Fibroblast of villous mesenchyme (primary cell): Measurements from ENCODE around the gene PIP4K2A. TPM values are rescaled to one million over a fixed set of nuclear protein-coding genes. Genes with fewer than 3 reads are reported as not detected.

Source experiments
- DNase-seq: peaks from one replicate; pipeline ENCODE4 v3.0.0-alpha.2; 2010; ENCODE audit warnings: low read depth
- H3K4me3 ChIP-seq: 2 replicates; pipeline ENCODE4 v1.5.1; 2011; ENCODE audit warnings: low read depth, mild to moderate bottlenecking, low read length
- total RNA-seq: library from RNA; depleted of rRNA; stranded (reverse); fragments of >200 nt; gene quantifications from 2 replicates; pipeline ENCODE4 v1.2.3, GENCODE V29; 2012
- TF ChIP-seq, protein P1 (sequence below): IDR thresholded peaks from 2 replicates; pipeline ENCODE4 v1.5.1; 2012; ENCODE audit warnings: low read depth, mild to moderate bottlenecking, low read length; ENCODE audit not compliant: insufficient read depth

Gene PIP4K2A
- total RNA-seq, 1 donor = 35.8 TPM

DNA sequence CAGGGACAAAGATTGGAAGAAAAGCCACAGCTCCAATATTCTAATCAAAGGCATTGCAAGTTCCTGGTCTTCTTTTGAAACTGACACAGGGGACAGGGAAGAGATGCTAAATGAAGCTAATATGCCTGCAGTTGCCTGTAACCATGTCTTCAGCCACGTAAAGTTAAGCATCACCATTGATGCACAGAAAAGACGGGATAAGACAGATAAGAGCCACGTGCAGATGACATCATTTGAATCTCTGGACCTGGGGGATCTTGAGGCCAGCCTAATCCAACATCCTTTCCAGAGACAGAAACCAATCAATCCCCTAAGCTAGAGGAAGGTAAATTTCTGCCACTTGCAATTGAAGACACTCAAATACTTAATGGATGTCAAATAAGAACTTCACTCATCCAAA lies 93.4 kb downstream of the PIP4K2A start:
- TF ChIP-seq, protein P1, sequence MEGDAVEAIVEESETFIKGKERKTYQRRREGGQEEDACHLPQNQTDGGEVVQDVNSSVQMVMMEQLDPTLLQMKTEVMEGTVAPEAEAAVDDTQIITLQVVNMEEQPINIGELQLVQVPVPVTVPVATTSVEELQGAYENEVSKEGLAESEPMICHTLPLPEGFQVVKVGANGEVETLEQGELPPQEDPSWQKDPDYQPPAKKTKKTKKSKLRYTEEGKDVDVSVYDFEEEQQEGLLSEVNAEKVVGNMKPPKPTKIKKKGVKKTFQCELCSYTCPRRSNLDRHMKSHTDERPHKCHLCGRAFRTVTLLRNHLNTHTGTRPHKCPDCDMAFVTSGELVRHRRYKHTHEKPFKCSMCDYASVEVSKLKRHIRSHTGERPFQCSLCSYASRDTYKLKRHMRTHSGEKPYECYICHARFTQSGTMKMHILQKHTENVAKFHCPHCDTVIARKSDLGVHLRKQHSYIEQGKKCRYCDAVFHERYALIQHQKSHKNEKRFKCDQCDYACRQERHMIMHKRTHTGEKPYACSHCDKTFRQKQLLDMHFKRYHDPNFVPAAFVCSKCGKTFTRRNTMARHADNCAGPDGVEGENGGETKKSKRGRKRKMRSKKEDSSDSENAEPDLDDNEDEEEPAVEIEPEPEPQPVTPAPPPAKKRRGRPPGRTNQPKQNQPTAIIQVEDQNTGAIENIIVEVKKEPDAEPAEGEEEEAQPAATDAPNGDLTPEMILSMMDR = no peak
- DNase-seq = peak; percentile 37
- H3K4me3 ChIP-seq = no peak overlapping the region

DNA sequence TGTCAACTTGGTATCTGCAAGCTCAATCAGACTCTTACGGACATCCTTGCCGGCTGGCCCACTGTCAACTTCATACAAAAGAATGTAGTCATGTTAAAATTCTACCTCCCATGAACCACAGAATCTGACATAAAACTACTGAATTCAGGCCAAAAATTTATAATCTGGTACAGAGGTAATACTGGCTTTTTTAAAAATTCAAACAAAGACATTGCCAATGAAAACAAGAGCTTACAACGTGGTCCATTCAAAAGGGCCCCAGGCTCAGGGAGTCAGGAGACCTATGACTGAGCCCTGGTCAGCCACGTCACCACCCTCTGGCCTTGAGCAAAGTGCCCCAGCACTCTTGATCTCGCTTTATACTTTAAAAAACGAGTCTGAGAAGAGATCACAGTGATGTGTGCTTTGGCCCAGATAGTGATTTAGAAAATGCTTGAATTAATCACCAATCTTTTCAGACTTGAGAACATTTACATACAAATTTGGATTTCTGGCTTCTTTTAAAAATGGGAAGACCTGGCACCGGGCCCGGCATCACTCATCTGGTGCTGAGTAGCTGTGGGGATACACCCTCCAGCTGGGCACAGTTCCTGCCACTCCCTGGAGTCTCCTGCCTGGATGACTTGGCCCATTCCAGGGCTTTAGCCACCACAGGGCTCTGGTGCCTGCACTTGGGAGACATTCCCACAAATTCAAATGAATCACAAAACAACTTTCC lies 94.1 kb downstream of the PIP4K2A start:
- TF ChIP-seq, protein P1 = no peak
- H3K4me3 ChIP-seq = no peak overlapping the region
- peak; percentile 93 for DNase-seq

DNA sequence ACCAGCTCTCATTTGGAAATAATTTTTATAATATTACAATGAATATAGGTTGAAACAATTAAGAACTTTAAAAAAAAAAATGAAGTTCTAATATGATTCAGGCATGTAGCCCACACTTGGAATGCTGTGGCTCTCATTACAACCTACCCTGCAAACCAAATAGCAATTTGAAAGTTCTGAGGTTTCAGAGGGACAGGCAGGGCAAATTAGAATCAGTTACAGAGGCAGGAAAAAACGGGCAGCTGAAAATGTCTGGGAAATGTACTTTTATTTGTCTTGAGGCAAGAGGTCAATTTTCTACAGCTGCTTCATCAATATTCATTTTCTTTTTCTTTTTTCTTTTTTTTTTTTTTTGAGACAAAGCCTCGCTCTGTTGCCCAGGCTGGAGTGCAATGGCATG lies 95.3 kb downstream of the PIP4K2A start:
- no peak for DNase-seq
- TF ChIP-seq, protein P1 = no peak
- no peak overlapping the region for H3K4me3 ChIP-seq

DNA sequence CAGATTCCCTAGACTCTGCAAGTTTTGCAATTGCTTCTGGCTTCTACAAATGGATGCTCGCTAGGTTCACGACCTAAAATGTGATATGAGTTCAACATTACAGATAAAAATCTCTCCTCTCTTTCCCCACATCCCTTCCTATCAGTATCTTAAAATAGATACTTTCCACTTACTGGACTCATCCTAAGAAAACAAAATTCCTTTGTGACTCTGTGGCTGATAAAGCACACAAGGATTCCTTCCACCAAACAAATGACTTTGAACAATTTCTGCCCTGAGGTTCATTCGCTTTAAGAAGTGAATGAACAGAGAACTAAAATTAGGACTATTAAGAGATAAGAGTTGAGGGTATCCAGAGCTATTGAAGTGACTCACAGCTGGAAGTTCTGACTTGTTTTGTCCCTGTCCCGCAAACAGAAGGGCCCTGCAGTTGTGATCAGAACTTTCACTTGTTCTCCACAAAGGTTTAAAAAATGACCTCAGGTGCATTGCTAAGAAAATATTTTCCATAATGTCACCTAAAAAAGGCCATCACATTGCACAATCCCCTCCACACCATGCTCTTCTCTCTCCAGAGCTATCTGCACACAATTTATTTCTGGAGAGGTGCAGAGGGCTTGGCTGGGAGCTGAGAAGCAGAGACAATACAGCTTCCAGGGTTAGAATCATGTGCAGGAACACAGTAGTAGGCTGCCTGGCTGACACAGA lies 96.1 kb downstream of the PIP4K2A start:
- peak; percentile 77 for DNase-seq
- H3K4me3 ChIP-seq = no peak overlapping the region
- TF ChIP-seq, protein P1 = no peak

DNA sequence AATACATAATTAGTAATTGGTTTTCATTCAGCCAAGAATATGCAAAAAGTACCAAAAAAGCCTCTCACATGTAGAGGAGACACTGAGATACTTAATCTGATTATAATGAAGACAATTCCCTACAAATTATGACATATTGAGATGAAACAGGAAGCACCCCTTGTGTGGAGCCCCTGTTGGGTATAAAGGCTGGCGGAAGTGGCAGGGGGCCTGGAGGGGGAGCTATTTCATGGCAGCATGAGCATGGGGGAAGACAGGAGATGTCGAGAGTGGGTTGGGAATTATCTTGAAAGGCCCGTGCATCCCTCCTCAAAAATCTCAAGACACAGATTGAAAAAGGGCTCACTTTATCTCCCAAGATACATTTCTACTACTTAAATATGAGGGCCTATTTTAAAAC lies 96.9 kb downstream of the PIP4K2A start:
- TF ChIP-seq, protein P1 = peak; percentile 17
- no peak for DNase-seq
- H3K4me3 ChIP-seq = no peak overlapping the region

DNA sequence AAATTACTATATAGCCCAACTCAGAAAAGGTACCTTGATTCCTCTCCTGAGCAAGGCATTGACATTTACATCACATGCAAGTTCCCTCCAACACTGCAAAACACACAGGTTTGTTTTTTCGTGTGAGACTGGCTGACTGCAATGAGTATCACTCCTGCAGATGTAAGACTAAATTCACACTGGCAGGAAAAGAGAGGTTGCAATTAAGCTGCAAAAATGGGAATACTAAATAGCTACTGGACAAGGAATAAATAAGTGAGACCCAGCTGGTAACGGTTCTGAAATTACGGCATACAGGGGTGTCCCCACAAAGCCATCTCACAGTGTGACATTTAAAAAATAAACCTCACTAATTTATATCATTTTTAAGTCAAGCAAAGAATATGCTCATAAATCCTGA lies 97.3 kb downstream of the PIP4K2A start:
- TF ChIP-seq, protein P1 = no peak
- no peak for DNase-seq

More for the DNA sequence above, 97.3 kb downstream of the PIP4K2A start:
- H3K4me3 ChIP-seq = no peak overlapping the region
